Activated T-helper 1 cell treated with anti-CD3 and anti-CD28 coated beads, Interleukin-2, amount 50 U/mL, for 16 hours (primary cell): ENCODE measurements around the gene FA2H.
"Not testable (repeated sequence)": the region's sequence is repeated elsewhere in the genome, so short reads cannot be mapped to it uniquely, and the experiment has no call there.

Source experiments
- DNase-seq, 2 donors: peaks; one replicate each; pipeline ENCODE4 v3.0.0-alpha.2; 2020; ENCODE audit warnings: low read depth in 1 of 2, low spot score in 1 of 2

FA2H gene

GRCh38 chr16:74725651-74726455 lies 48.8 kb downstream of the FA2H start:
- DNase-seq = no peak

- DNase-seq = no peak
Observed at GRCh38 chr16:74724820-74725549, 49.6 kb downstream of the FA2H start.

DNA sequence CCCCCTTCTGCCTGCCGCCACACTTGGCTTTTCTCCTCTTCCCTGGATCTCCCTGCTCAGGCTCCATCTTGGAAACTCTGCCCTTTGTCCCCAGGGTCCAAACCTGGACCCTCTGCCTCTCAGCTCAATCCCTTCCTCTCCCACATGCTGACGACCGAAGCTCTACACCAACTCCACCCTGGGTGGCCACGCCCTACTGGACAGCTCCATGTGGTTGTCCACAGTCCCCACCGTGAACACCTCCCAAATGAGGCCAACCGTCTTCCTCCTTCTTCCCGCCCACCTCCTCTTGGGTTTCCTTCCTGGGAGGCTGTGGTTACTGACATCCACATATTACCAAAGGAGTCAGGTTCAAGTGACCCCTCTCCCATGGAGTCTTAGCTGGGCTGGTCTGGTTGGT lies 51.4 kb downstream of the FA2H start:
- DNase-seq = no peak

GRCh38 chr16:74722156-74722555 lies 52.5 kb downstream of the FA2H start:
- DNase-seq = not testable (repeated sequence)

GRCh38 chr16:74721716-74722115 lies 52.9 kb downstream of the FA2H start:
- DNase-seq = no peak

GRCh38 chr16:74720579-74720978 lies 54.0 kb downstream of the FA2H start:
- no peak for DNase-seq

DNA sequence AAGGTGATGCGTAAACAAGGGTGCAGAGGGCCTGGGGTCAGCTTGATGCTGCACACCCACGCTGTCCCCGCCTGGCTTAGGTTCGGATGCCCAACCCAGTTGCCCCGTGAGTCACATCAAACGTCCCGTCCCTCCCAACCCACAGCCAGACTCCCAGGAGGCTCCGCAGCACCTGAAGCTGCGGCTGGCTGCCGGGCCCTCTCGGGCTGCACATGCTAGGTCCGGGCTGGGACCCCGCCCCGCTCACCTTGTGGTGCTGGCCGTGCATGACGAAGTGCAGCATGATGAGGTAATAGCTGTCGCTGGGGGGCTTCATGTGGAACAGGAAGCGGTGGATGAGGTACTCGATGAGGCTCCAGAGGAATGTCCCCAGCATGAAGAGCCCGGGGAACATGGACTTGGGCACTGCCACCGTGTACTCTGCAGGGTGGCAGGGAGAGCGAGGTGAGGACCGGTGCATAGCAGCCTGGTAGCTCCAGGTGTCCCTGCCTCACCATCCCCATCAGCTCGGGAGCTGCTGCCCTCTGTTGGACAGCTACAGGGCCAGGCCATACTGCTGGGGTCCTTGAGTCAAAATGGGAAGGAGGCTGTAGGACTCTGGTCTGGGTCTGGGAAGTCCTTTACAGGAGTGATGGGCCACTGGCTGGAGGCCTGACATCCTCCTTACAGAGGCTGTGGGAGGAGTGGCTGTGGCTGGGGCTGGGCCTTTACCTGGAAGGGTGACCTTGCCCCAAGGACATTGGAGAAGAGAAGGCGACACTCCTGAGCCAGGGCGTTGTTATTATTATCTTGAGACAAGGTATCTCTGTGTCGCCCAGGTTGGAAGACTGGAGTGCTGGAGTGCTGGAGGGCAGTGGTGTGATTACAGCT lies 55.6 kb downstream of the FA2H start:
- no peak for DNase-seq

DNA sequence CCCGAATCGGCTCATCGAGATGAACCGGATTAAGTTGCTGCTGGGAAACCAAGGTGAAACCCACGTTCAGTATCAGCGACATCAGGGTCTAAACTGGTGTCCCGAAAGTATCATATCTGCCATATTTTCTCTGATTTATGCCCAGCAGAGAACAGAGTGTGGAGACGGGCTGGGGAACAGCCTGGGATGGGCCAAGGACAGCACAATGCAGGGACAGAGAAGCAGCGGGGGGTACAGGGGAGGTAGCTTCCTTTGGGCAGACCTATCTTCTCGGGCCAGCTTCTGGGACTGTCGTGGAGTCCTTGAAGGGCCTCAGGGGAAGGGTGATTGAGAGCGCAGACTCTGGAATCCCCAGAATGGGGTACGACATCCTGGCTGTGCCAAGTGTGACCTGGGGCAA lies 56.5 kb downstream of the FA2H start:
- no peak for DNase-seq

DNA sequence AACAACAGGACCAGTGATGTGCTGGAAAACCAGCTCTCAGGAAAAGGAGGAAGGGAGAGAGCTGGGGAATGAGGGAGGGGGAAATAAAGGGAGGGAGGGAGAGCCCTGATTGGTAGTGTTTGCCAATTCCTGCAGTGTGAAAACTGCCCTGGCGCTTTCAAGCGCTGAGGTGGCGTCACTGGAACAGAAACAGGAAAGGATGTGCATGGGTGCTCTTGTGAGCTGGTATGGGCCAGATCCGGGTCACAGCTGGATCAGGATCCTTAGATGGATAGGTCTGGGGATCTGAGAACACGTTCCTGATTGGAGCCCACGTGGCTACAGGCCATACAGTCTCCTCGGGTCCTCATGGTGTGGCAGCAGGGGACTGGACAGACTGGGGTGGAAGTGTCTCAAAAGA lies 57.3 kb downstream of the FA2H start:
- DNase-seq = no peak

DNA sequence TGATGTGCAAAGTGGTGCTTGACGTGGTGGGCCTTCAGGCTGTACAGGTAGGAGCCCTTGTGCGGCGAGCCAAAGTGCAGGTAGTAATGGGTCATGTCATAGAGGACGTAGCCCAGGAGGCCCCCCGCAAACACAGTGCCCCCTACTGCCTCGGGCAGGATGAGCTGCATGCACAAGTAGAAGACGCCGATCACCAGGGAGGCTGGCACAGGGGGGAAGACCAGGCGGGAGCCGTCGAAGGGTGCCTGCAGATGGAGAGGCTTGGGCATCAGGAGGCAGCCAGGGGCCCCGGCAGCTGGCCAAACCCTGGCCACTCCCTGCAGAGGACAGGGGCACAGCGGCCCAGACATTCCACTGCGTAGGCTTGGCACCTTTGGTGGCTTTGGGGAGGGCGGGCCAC lies 58.3 kb downstream of the FA2H start:
- no peak for DNase-seq

GRCh38 chr16:74713876-74714275 lies 60.7 kb downstream of the FA2H start:
- DNase-seq = no peak

DNA sequence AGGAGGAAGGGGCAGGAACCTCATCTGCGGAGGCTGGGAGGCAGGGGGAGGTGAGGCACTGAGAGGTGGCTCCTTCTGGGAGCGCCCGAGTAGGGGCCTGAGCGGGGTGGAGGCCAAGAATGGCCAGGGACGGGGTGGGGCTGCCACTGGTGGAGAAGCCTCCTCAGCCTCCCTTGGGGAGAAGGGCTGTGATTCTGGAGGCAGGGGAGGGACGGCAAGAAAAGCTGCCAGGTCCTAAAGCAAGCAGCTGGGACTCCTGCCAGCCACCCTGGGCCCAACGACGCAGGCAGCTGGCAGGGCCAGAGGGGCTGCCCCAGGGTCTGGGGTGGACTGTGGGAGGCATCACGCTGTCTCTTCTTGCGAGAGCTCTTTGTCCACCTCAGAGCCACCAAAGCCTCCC lies 61.3 kb downstream of the FA2H start:
- no peak for DNase-seq

DNA sequence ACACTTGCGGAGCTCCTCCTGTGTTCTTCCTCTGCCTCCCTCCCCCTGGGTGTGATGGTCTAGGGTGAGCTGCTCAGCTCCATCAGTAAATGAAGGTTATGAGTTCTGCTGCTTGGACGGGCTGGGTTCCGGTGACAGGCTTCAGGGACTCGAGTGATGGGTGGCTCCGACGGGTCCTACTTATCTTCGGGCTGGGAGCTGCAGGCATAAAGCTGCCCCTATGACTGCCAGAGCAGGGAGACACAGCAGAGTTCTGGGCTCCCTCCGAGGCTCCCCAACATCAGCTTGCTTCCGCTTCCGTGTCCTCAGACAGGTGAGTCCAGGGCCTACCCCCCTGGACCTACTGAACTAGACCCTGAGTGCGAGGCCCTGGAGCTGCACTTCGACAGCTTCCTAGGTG lies 62.7 kb downstream of the FA2H start:
- no peak for DNase-seq

GRCh38 chr16:74710401-74710800 lies 64.2 kb downstream of the FA2H start:
- no peak for DNase-seq

DNA sequence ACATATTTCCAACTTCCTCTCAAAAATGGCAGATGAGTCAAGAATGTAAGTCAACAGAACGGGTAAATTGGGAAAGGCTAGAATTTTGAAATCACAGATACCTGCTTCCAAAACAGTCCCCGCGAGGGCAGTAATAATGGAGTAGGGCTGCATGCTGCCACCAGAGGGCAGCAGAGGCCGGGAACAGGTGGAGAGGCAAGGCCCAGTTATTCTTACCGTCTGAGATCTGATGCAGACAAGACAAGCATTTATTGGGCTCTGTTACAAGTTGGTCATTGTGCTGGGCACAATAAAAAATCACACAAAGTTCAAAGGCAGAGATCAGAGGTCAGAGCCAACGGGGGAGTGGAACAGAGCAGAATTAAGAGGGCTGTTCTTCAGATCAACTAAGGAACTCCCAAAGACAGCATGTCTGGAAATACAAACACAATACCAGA lies 65.2 kb downstream of the FA2H start:
- peak; percentile 68 to 70 for DNase-seq

DNA sequence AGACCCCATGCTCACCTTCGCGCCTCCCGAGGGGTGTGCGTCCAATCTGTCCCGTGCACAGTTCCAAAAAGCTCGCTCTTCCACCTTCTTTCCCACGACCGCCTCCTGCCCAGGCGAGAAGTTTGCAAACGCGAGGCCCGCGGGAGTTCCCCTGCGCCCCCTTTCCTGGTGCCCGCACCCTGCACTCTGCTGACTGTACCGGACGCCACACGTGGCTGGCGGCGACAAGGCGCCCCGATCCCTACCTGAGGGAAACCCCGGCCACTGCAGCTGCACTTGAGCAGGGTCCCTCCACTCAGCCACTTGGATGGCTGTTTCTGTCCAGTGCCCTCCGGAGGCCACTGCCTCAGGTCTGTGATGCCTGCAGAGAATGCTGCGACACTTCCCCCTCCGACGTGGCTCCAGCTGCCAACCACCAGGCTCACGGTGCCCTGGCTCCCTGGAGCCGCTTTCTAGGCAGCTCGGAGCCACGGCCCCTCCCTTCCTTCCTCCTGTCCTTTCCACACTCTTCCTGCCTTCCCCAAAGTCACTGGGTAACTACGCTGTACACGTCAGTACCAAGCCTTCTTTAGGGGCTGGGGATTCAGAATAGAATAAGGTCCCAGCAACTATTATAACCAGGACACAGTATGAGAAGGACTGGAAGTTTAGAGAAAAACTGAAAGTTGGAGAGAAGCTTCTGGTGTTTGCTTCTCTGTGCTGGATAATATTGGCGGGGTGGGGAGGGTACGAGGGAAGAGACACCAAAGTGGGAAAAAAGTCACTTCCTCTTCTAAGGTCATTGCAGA lies 74.0 kb downstream of the FA2H start, which contains the start of gene MLKL:
Gene MLKL (minus strand): TSS at position 425 of the 788 bp plus-strand sequence. CDS start 5,105 bp downstream, outside the sequence.
- DNase-seq = peak; percentile 22 to 43

GRCh38 chr16:74700116-74700437 lies 74.5 kb downstream of the FA2H start:
- no peak for DNase-seq

DNA sequence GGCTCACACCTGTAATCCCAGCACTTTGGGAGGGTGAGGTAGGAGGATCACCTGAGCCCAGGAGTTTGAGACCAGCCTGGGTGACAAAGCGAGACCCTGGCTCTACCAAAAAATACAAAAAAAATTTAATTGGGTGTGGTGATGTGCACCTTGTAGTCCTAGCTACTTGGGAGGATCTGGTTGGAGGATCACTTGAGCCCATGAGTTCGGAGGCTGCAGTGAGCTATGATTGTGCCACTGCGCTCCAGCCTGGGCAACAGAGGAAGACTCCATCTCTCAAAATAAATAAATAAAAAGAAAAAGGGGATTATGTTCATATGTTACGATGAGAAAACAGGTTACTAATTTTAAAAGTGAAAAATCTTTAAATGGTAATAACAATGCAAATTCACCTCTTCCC lies 75.0 kb downstream of the FA2H start:
- DNase-seq = no peak

GRCh38 chr16:74698222-74698621 lies 76.4 kb downstream of the FA2H start:
- DNase-seq = no peak

DNA sequence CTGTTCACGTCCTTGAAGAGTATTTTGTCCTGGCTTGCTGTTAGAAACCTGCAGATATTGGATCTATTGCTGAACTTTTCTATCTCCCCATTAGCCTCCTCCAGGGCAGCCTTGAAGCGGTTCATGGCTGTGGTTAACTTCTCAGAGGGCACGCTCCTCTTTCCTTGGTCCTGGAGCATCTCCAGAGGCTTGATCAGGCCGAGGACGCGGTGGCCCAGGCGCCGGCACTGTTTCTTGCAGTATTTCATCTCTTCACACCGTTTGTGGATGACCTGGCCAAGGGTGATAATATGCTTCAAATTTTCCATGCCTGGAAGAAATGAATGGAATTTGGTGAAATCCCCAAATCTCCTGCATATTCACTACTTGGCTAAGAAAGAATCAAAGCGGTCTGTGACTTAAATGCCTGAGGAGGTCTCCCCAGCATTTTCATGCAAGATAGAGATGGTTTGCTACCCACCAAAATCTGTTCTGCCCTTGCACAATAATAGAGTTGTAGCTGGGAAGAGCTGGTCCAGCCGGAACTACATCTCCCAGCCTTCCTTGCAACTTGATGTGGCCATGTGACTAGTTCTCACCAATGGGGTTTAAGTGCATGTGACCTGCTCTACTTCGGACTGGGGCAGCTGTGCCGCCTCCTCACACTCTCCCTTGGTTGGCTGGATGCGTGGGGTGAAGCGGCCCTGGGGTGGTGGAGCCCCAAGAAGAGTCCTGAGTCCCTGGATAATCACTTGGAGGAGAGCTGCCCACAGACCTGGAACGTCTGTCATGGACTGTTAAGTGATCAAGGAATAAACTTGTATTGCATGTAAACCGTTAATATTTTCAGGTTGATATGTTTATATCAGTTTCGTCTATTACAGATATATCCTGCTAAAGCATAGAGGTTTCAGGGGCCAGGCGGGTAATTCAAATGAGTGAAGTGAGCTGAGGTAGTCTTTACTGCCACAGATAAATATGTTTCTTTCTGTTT lies 78.9 kb downstream of the FA2H start:
- peak in 1 of 2 donors; percentile 23 for DNase-seq
